GM21528 (cell line): ENCODE results near the gene CLMN.
"Not testable (repeated sequence)": the region's sequence is repeated elsewhere in the genome, so short reads cannot be mapped to it uniquely, and the experiment has no call there.

Experiments used
- ATAC-seq: cut with Tn5 transposase; IDR thresholded peaks from one replicate; pipeline ENCODE4 v1.9.1; 2021; ENCODE audit warnings: mild to moderate bottlenecking, moderate library complexity; ENCODE audit not compliant: unreplicated experiment, low FRiP score

CLMN gene

DNA sequence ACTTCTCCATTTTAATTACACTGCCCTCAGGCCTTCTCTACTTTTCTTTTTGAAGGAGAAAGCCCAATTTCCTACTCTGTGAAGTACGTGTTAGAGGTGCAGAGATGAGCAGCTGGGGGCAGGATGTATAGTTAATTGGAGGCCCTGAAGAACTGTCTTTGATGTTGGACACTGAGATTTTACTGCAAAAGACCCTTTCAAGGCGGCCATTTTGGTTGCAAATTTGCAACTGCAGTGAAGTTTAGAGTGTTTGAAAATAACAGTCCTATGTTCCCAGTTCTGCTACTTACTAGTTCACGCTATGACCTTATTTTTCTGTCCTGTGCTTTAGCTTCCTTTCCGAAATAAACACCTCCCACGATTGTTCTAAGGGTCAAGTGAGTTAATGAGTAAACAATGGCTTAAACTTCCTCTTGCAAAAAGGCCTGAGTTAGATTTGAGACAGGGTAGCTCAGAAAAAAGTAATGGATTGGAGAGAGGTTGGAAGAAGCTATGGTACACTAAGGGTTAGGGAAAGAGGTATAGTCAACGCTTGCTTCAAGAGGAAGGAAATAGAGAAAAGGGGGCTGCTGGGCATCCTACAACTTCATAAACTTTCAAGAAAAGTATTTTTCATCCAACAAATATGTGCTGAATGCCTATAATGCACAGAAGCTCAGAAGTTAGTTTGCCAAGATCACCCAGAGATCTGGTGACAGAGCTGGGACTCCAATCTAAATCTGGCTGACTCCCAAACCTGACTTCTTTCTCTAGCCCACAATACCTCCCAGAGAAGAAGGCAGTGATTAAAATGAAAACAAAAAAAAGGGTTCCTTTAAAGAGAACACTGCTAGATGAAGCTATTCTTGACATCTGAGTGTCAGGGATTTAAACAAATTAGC is 135.9 kb downstream of the CLMN start:
- no peak for ATAC-seq

DNA sequence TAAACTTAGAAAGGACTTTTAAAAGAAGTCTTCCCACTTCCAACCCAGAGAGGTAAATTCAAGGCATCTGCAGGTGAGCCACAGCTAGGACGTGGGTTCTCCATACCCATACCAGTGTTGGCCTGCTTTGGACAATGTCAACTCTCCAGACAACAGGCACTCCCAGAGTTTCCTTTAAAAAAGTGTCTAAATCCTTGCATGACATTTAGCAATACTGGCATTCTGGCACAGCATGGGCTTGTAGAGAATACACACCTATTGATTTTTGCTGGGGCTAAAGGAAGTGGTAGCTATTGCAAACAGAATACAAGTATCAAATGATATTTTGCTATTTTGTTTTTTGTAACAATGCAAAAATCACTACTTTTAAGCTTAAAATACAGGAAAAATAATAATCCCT is 136.6 kb downstream of the CLMN start:
- no peak for ATAC-seq

- ATAC-seq: no peak
These were observed 137.3 kb downstream of the CLMN start for GRCh38 chr14:95182379-95182778.

- ATAC-seq: no peak
These were observed 138.6 kb downstream of the CLMN start for GRCh38 chr14:95180966-95181741.

GRCh38 chr14:95175670-95176069 is 144.0 kb downstream of the CLMN start:
- not testable (repeated sequence) for ATAC-seq

DNA sequence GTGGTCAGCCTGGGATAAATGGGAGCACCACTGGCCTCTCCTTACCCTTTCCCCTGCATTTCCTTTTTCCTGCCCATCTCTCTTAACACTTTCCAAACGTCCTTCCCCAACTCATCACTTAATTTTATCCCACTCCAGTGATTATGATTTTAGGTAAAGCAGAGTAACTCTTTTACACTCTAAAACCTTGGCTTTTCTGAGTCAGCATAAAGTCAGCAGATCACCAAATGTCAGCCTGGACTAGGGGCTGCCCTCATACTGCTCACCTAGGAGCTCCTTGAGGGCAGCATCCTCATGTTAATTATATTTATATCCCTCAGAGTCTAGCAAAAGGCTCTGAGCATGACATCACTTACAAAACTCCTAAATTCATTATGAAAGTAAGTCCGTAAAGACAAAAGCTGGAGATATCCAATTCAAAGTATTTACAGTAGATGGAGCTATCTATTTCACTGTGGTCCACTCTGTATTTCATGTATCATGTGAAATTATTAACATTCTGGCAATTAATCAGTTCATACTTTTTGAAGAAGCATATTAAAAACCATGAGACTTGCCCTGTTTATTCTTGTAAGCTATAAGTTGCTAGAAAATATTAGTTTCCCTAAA is 145.4 kb downstream of the CLMN start:
- ATAC-seq: no peak

- ATAC-seq: no peak
These were observed 146.2 kb downstream of the CLMN start for GRCh38 chr14:95173518-95173917.

DNA sequence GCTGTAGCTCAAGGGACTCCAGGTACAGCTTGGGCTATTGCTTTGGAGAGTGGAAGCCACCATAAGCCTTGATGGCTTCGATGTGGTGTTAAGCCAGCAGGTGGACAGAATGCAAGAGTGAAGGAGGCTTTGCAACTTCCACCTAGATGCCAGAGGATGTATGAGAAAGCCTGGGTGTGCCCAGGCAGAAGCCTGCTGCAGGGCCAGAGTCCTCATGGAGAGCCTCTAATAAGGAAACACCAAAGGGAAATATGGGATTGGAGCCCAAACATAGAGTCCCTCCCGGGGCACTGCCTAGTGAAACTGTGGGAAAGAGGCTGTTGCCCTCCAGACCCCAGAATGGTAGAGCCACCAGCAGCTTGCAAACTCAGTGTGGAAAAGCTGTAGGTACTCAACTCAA is 152.5 kb downstream of the CLMN start:
- no peak for ATAC-seq

DNA sequence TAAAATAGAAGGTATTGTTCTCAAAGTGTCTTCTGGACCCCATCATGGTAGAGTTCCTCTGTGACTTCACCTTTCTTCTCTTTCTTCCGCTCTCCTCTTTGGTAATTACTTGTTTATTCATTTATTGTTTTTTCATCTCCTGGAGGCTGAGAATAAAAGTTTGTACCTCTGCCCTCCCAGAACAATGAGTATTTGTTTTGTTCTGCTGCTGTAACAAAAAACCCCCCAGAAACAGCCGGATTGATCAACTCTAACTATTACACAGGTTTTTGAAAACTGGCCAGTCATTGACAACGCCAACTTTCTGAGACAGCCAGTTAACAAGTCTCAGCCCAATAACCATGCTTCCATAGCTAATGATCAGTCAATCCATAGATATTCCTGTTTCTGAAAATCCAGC is 154.2 kb downstream of the CLMN start:
- ATAC-seq: no peak

DNA sequence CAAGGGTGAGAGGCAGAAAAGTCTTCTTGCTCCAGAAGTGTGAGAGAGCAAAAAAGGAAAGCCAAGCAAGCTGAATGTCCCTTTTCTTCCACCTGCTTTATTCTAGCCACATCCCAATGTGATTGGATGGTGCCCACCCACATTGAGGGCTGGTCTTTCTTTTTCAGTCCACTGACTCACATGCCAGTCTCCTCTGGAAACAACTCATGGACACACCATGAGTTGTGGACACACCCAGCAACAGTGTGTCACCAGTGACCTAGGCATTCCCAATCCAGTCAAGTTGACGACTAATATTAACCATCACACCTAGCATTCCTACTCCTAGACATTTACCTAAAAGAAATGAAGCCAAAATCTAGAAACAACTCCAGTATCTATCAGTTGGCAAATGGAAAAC is 155.2 kb downstream of the CLMN start:
- ATAC-seq: no peak

DNA sequence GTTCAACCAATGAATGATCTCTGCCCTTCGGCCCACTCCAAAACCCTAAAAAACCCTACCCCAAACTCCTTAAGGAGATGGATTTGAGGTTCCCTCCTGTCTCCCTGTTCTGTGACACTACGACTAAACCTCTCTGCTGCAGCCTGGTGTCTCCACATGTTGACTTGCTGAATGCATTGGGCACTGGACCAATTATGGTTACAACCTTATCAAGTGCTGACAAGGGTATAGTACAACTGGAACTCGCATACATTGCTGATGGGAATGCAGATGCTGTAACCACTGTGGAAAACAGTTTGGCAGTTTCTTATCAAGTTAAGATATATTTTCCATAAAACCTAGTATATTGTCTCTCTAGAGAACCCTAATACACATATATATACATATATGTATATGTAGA is 156.0 kb downstream of the CLMN start:
- no peak for ATAC-seq

DNA sequence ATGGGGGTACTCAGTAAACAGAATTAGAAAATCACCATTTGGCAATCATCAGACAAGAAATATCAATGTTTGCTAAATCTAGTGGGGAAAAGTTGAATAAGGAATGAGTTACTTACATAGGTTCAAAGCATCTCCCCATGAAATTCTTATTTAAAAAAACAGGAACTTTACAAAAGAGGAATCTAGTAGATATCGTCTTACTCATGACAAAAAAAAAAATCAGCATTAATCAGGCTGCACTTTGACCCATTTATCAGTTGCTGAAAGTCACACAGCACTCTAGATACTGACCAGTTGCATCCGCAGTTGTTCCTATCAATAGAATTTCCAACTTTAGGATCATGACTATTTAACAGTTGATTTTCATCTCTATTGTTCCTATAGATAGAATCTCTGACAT is 156.6 kb downstream of the CLMN start:
- no peak for ATAC-seq

DNA sequence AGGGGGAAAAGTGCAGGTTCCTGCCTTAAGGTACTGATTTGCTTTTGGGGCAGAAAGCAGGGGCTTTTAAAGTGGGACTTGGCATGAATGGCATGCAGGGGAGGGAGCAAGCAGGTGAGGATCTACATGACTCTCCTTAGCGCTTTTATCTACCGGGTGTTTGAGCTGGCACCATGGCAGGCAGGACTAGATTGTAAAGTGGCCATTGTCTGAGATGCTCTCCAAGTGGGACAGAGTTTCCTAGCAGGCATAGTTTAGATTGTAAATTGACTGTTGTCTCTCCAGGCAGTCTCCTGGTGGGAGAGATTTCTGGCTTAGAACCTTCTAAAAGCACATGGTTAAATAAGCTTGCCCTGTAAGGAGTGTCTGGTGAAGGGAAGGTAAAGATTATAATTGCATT is 157.1 kb downstream of the CLMN start:
- ATAC-seq: no peak

GRCh38 chr14:95157327-95158189 is 162.2 kb downstream of the CLMN start, which contains the start of gene DICER1:
TSS of gene DICER1 (minus strand) at chr14:95157529. CDS start at chr14:95133458, 24,071 bp downstream.
- ATAC-seq: peak; percentile 81

DNA sequence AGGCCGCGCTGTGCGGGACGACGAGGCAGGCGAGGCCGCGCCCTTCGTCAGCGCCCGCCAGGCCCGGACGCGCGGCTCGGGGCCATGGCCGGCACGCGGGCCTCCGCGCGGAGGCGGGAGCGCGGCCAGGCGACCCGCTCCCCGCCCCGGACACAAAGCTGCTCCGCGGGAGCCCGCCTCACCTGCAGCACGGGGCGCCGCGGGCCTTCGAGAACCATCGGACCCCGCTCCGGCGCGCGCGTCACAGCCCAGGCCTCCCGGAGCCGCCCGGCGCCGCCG is 162.7 kb downstream of the CLMN start:
- peak; percentile 26 for ATAC-seq

GRCh38 chr14:95156161-95157047 is 163.3 kb downstream of the CLMN start:
- ATAC-seq: peak; percentile 38

DNA sequence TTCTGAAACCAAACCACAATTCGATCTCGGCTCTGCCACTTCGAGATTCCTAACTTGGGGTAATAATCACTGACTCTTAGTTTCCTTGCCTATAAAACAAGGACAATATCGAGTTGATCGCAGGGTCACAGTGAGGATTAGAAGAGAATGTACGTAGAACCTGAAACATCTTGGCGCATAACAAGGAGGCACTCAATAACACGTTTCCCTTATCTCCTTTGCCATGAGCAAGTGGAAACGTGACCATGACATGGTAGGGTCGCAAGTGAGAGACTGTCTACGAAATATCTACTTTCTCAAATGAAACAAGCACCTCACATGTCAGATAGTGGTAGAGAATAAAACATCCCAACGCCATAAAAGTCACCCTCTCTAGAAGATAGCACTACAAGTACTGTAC is 164.7 kb downstream of the CLMN start:
- ATAC-seq: no peak

DNA sequence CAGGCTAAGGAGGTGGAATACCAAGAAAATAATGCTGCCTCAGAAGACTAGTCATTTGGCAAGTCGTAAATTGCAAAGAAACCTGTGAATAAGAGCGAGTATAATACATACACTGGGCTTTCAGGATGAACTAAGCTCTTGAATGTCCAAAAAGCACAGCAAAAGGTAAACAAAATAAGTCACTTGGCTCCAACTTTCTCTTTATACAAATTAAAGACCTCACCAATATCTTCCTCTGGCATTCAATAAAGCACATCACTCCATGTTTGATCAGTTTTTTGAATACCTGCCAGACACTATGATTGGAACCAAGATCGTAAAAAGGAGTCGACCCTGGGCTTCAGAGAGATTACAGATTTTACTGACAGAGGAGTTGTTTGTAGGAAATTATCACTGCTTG is 165.8 kb downstream of the CLMN start:
- ATAC-seq: no peak

GRCh38 chr14:95151561-95151960 is 168.1 kb downstream of the CLMN start:
- no peak for ATAC-seq

DNA sequence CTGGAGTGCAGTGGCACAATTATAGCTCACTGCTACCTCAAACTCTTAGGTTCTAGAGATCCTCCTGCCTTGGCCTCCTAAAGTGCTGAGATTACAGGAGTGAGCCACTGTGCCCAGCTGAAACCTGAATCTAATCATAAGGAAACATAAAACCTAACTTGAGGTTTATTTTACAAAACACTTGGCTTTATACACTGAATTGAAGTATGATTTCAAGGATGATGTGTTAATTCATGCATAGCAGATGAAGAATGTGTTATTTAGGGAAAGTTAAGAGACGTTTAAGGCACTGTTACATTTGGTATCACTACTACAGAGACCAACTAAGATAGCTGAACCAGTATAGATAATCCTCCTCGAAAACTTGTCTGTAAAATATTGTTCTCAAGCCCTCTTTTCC is 168.8 kb downstream of the CLMN start:
- no peak for ATAC-seq
